Smooth muscle cell (in vitro differentiated cells): ENCODE measurements around the gene HPCAL1. TPM values are rescaled to one million over a fixed set of nuclear protein-coding genes. Genes with fewer than 3 reads are reported as not detected.

ENCODE experiments used
- DNase-seq: peaks from one replicate; lab custom pipeline; 2025; ENCODE audit not compliant: unreplicated experiment; lab: John Stamatoyannopoulos, UW
- H2AFZ ChIP-seq: fragments of 200-600 bp; sonication (generic); 2 replicates; pipeline ENCODE4 v1.6.0; 2016; ENCODE audit warnings: antibody characterized with exemption, low read depth, mild to moderate bottlenecking
- H3F3A ChIP-seq: fragments of 200-600 bp; sonication (generic); 2 replicates; pipeline ENCODE4 v1.6.0; 2017; ENCODE audit warnings: antibody characterized with exemption, low read depth
- H3K27ac ChIP-seq: fragments of 200-600 bp; sonication (generic); 2 replicates; pipeline ENCODE4 v1.5.1; 2016; ENCODE audit warnings: low read depth, mild to moderate bottlenecking
- H3K27me3 ChIP-seq: fragments of 200-600 bp; sonication (generic); 2 replicates; pipeline ENCODE4 v1.6.1; 2016; ENCODE audit warnings: low read depth, mild to moderate bottlenecking
- H3K36me3 ChIP-seq: fragments of 200-600 bp; sonication (generic); 2 replicates; pipeline ENCODE4 v1.5.1; 2016; ENCODE audit warnings: low read depth
- H3K4me1 ChIP-seq: fragments of 200-600 bp; sonication (generic); 2 replicates; pipeline ENCODE4 v1.5.1; 2016; ENCODE audit warnings: low read depth
- H3K4me2 ChIP-seq: fragments of 200-600 bp; sonication (generic); 2 replicates; pipeline ENCODE4 v1.6.0; 2016; ENCODE audit warnings: mild to moderate bottlenecking
- H3K4me3 ChIP-seq: fragments of 200-600 bp; sonication (generic); 2 replicates; pipeline ENCODE4 v1.5.1; 2016; ENCODE audit warnings: mild to moderate bottlenecking
- H3K79me2 ChIP-seq: fragments of 200-600 bp; sonication (generic); 2 replicates; pipeline ENCODE4 v1.6.0; 2016; ENCODE audit warnings: low read depth, mild to moderate bottlenecking
- H3K9ac ChIP-seq: fragments of 200-600 bp; sonication (generic); 2 replicates; pipeline ENCODE4 v1.6.0; 2016; ENCODE audit warnings: low read depth
- H3K9me3 ChIP-seq: fragments of 200-600 bp; sonication (generic); replicated peaks from 2 replicates; pipeline ENCODE4 v1.5.1; 2016; ENCODE audit warnings: low read depth
- H4K20me1 ChIP-seq: fragments of 200-600 bp; sonication (generic); 2 replicates; pipeline ENCODE4 v1.6.0; 2016; ENCODE audit warnings: low read depth
- CTCF ChIP-seq: fragments of 200-600 bp; sonication (generic); IDR thresholded peaks from 2 replicates; pipeline ENCODE4 v1.5.1; 2017; ENCODE audit warnings: borderline replicate concordance, mild to moderate bottlenecking, antibody characterized with exemption; ENCODE audit not compliant: insufficient read depth, poor library complexity, severe bottlenecking
- WGBS: methylation state at CpG from one replicate; pipeline ENCODE4 v1.1.7; 2016; ENCODE audit warnings: low lambda C conversion rate; 5-methylcytosine and 5-hydroxymethylcytosine counted together
- polyA plus RNA-seq: library from polyadenylated mRNA; unstranded; fragments of >200 nt; fragmentation: Nextera tagmentation; extraction: Ambion mirVana; gene quantifications from 2 replicates; pipeline ENCODE4 v1.2.1, GENCODE V29; 2016
- total RNA-seq: library from RNA; depleted of rRNA; stranded (reverse); fragments of >200 nt; gene quantifications from 2 replicates; pipeline ENCODE4 v1.2.3, GENCODE V29; 2014

Gene HPCAL1
- total and polyA plus RNA-seq, 2 experiments from 2014 or later = 11.7 to 15.8 TPM

GRCh38 chr2:10279946-10280463, 22.7 kb upstream of the HPCAL1 start:
- Histone ChIP-seq H3K4me3 (no peak overlapping the region), H3K36me3 (no peaks in the 10 kb centered on the region), H3K79me2 (no peaks in the 10 kb centered on the region), H3K27ac (no peak overlapping the region), H2AFZ (no peak overlapping the region), H3K4me1 (peaks cover 11% of the 10 kb centered on the region), H3F3A (no peaks in the 10 kb centered on the region), H3K9ac (no peak overlapping the region), H4K20me1 (no peaks in the 10 kb centered on the region), H3K4me2 (no peak overlapping the region), H3K9me3 (no peaks in the 10 kb centered on the region), H3K27me3 (no peaks in the 10 kb centered on the region)
- TF ChIP-seq CTCF = no peak
- DNase-seq = no peak
- WGBS = 85% methylated on average over 12 of the region's 12 CpGs

- Histone ChIP-seq H3K4me2 (no peak overlapping the region), H3K79me2 (no peaks in the 10 kb centered on the region), H2AFZ (no peak overlapping the region), H3K4me1 (peaks cover 20% of the 10 kb centered on the region), H3K27ac (no peak overlapping the region), H3K9me3 (no peaks in the 10 kb centered on the region), H4K20me1 (no peaks in the 10 kb centered on the region), H3F3A (no peaks in the 10 kb centered on the region), H3K27me3 (no peaks in the 10 kb centered on the region), H3K4me3 (no peak overlapping the region), H3K9ac (no peak overlapping the region), H3K36me3 (no peaks in the 10 kb centered on the region)
- 70% methylated on average over 4 of the region's 4 CpGs for WGBS
- TF ChIP-seq CTCF = no peak
- no peak for DNase-seq
Measured at GRCh38 chr2:10281891-10282290, 20.8 kb upstream of the HPCAL1 start.

GRCh38 chr2:10282611-10283105, 20.0 kb upstream of the HPCAL1 start:
- Histone ChIP-seq H3K4me3 (no peak overlapping the region), H3K36me3 (no peaks in the 10 kb centered on the region), H3K27me3 (no peaks in the 10 kb centered on the region), H3K9ac (no peak overlapping the region), H3K9me3 (no peaks in the 10 kb centered on the region), H3K4me2 (peak overlapping the region; percentile 66), H3K27ac (peak overlapping the region; percentile 84), H3F3A (no peaks in the 10 kb centered on the region), H3K79me2 (no peaks in the 10 kb centered on the region), H4K20me1 (no peaks in the 10 kb centered on the region), H3K4me1 (peaks cover 20% of the 10 kb centered on the region), H2AFZ (no peak overlapping the region)
- no peak for DNase-seq
- WGBS = 78% methylated on average over 6 of the region's 6 CpGs
- no peak for TF ChIP-seq CTCF
